ENCODE data around the gene RCL1. TPM values are rescaled to one million over a fixed set of nuclear protein-coding genes. Genes with fewer than 3 reads are reported as not detected.
"Not testable (repeated sequence)": the region's sequence is repeated elsewhere in the genome, so short reads cannot be mapped to it uniquely, and the experiment has no call there.

The RCL1 gene
- total RNA-seq, 3 donors from 2014 or later: 41.3 to 111 (median 46.7) TPM

DNA sequence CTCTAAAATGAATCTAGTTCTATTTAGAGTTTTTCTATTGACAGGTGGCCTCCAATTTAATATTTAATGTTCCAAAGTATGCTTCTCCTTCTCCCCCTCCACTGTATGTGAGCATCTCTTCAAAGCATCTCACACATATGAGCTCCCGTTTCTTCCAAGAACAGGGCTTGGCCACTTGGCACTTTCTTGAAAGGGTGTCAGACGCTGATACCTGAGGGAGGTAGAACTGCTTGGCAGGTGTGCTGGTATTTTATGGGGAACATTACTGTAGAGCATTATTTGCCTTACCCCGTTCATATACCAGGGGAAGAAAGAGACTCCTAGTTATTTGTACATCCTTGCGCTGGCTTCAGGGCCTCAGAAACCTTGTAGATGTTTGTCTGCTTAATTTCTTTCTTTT is 1.9 kb downstream of the RCL1 start:
- DNase-seq (ENCODE audit: low spot score in 2 of 2): no peak
- TF ChIP-seq POLR2AphosphoS5 (IDR thresholded peaks at IDR 0.05) (no peak), CTCF (IDR thresholded peaks at IDR 0.05) (no peak), POLR2A (IDR thresholded peaks at IDR 0.05) (no peak)
- no peaks in the 10 kb centered on the region for H3K36me3 ChIP-seq
- intact Hi-C loops (cut with DNase I; ENCODE audit: low total_unique reads): no loop called here
- peaks cover 0 to 6% of the 10 kb centered on the region in 2 donors for H3K4me1 ChIP-seq
- H3K9me3 ChIP-seq: no peaks in the 10 kb centered on the region
- H3K27ac ChIP-seq: no peak overlapping the region
- H3K27me3 ChIP-seq: no peaks in the 10 kb centered on the region
- H3K4me3 ChIP-seq: no peak overlapping the region

DNA sequence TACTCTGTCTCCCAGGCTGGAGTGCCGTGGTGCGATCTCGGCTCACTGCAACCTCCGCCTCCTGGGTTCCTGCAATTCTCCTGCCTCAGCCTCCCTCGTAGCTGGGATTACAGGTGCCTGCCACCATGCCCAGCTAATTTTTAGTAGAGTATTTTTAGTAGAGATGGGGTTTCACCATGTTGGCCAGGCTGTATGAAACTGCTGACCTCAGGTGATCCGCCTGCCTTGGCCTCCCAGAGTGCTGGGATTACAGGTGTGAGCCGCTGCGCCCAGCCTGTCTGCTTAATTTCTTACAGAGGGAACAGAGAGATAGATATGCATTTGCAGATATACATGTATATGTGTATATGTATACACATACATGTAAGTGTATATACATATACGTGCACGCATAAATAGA is 2.4 kb downstream of the RCL1 start:
- H3K27ac ChIP-seq; H3K4me3 ChIP-seq; intact Hi-C loops (cut with DNase I; ENCODE audit: low total_unique reads); H3K9me3 ChIP-seq; DNase-seq (ENCODE audit: low spot score in 2 of 2); H3K4me1 ChIP-seq; H3K27me3 ChIP-seq; H3K36me3 ChIP-seq: not testable (repeated sequence)

DNA sequence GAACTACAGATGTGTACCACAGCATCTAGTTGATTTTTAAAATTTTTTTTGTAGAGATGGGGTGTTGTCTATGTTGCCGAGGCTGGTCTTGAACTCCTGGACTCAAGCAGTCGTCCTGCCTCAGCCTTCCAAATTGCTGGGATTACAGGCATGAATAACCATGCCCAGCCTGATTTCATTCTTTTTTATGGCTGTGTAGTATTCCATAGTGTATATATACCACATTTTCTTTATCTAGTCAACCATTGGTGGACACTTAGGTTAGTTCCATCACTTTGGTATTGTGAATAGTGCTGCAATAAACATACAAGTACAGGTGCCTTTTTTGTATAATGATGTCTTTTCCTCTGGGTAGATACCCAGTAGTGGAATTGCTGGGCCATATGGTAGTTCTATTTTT is 3.8 kb downstream of the RCL1 start:
- Histone ChIP-seq H3K4me3 (no peak overlapping the region), H3K27ac (no peak overlapping the region)
- intact Hi-C loops (cut with DNase I; ENCODE audit: low total_unique reads): no loop called here

DNA sequence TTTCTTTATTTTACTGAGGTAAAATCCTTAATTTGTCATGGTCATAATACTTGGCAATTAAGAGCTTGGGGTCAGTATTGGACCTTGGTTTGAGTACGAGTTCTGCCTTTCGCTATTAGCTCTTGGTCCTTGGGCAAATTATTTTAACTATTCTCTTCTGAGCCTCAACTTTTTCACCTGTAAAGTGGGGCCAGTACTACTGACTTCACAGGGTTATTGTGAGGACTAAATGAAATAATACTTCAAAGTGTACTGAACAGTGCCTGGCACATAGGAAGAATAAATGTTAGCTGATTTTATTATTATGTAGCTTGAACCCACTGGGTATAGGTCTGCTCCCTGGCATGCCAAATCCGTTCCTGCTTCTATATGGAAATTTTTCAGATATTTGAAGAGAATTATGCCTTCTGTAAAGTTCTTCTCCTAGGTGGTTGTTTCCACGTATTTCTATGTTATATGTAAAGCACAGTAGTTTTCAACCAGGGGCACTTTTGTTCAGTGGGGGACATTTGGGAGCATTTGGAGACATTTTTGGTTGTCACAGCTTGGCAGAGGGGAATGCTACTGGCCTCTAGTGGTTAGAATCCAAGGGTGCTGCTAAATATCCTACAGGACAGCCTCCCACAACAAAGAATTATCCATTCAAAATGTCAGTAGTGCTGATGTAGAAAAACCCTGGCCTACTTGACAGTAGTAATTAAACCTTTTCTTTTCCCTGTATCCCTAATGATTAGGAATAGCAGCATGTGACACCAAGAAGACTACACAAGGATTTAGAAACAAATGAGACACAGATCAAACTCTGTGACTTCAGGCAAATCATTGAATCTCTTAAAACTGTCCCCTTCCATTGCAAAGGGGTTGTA is 4.5 kb downstream of the RCL1 start:
- no peak for TF ChIP-seq POLR2AphosphoS5 (IDR thresholded peaks at IDR 0.05)
- TF ChIP-seq POLR2A (IDR thresholded peaks at IDR 0.05): no peak
- TF ChIP-seq CTCF (IDR thresholded peaks at IDR 0.05): peak in 2 of 3 donors; percentile 37 to 53
- DNase-seq (ENCODE audit: low spot score in 2 of 2): no peak
- intact Hi-C loops (cut with DNase I; ENCODE audit: low total_unique reads): no loop called here
- Histone ChIP-seq H3K36me3 (no peaks in the 10 kb centered on the region), H3K27me3 (no peaks in the 10 kb centered on the region), H3K27ac (peak overlapping the region in 1 of 2 donors; percentile 1), H3K4me3 (no peak overlapping the region), H3K9me3 (no peaks in the 10 kb centered on the region), H3K4me1 (peaks cover 0 to 6% of the 10 kb centered on the region in 2 donors)

More for the DNA sequence above, 3.8 kb downstream of the RCL1 start:
- no peak for DNase-seq (ENCODE audit: low spot score in 2 of 2)
- TF ChIP-seq POLR2AphosphoS5 (IDR thresholded peaks at IDR 0.05): no peak
- TF ChIP-seq POLR2A (IDR thresholded peaks at IDR 0.05): no peak
- no peak for TF ChIP-seq CTCF (IDR thresholded peaks at IDR 0.05)
- Histone ChIP-seq H3K27me3 (no peaks in the 10 kb centered on the region), H3K36me3 (no peaks in the 10 kb centered on the region), H3K9me3 (no peaks in the 10 kb centered on the region), H3K4me1 (peaks cover 0 to 6% of the 10 kb centered on the region in 2 donors)

DNA sequence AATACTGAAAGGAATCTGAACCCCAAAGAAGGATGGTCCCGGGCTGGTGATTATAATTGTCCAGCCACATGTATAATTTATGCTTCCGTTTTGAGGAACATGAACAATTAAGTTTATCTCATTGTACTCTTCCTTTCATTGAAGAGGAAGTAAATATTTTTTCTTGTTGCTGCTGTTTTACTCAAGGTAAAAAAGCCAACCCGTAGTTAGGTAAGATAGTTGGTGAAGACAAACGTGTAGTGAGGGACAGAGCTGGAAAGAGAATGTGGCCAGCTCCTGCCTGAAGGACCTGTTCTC is 5.1 kb downstream of the RCL1 start:
- H3K27ac ChIP-seq: peak overlapping the region; percentile 1 to 52

More for the DNA sequence above, 5.1 kb downstream of the RCL1 start:
- TF ChIP-seq POLR2A (IDR thresholded peaks at IDR 0.05) (no peak), CTCF (IDR thresholded peaks at IDR 0.05) (no peak), POLR2AphosphoS5 (IDR thresholded peaks at IDR 0.05) (no peak)
- Histone ChIP-seq H3K9me3 (no peaks in the 10 kb centered on the region), H3K36me3 (no peaks in the 10 kb centered on the region), H3K27me3 (no peaks in the 10 kb centered on the region), H3K4me1 (peaks cover 0 to 6% of the 10 kb centered on the region in 2 donors), H3K4me3 (no peak overlapping the region)
- intact Hi-C loops (cut with DNase I; ENCODE audit: low total_unique reads): no loop called here
- DNase-seq (ENCODE audit: low spot score in 2 of 2): no peak
